Fibroblast of mammary gland (primary cell): ENCODE results near the gene F10.
"Not testable (repeated sequence)": the region's sequence is repeated elsewhere in the genome, so short reads cannot be mapped to it uniquely, and the experiment has no call there.

ENCODE experiments used
- DNase-seq: peaks from one replicate; pipeline ENCODE4 v3.0.0-alpha.2; 2010; ENCODE audit warnings: low read depth
- H3K4me3 ChIP-seq: 2 replicates; pipeline ENCODE4 v1.5.1; 2011; ENCODE audit warnings: low read depth, mild to moderate bottlenecking, low read length, moderate library complexity; ENCODE audit not compliant: control insufficient read depth
- CTCF ChIP-seq: conservative IDR thresholded peaks from 2 replicates; pipeline ENCODE4 v1.5.1; 2011; ENCODE audit warnings: low read depth, low read length, inconsistent platforms; ENCODE audit not compliant: control insufficient read depth, insufficient read depth

F10 gene

GRCh38 chr13:113096052-113096744, 26.4 kb upstream of the F10 start:
- no peak for TF ChIP-seq CTCF
- no peak for DNase-seq
- no peak overlapping the region for H3K4me3 ChIP-seq

- no peak for DNase-seq
- no peak for TF ChIP-seq CTCF
- no peak overlapping the region for H3K4me3 ChIP-seq
Measured at GRCh38 chr13:113096745-113097305, 25.8 kb upstream of the F10 start.

GRCh38 chr13:113097651-113098050, 24.9 kb upstream of the F10 start:
- no peak for TF ChIP-seq CTCF
- H3K4me3 ChIP-seq, result no peak overlapping the region
- DNase-seq, result no peak

GRCh38 chr13:113098162-113098732, 24.4 kb upstream of the F10 start:
- DNase-seq, result no peak
- no peak for TF ChIP-seq CTCF
- H3K4me3 ChIP-seq, result no peak overlapping the region

GRCh38 chr13:113099142-113099541, 23.5 kb upstream of the F10 start:
- H3K4me3 ChIP-seq, result no peak overlapping the region
- DNase-seq, result no peak
- no peak for TF ChIP-seq CTCF

GRCh38 chr13:113102302-113102701, 20.3 kb upstream of the F10 start:
- not testable (repeated sequence) for DNase-seq

GRCh38 chr13:113102727-113103126, 19.9 kb upstream of the F10 start:
- no peak for TF ChIP-seq CTCF
- no peak overlapping the region for H3K4me3 ChIP-seq
- DNase-seq, result no peak

More at GRCh38 chr13:113102302-113102701, 20.3 kb upstream of the F10 start:
- H3K4me3 ChIP-seq, result not testable (repeated sequence)
